MCF 10A (cell line): ENCODE measurements around the gene HECW1. TPM values are rescaled to one million over a fixed set of nuclear protein-coding genes. Genes with fewer than 3 reads are reported as not detected.

ENCODE experiments used
- BruUV-seq: library from RNA; stranded (reverse); fragments of 400-500 nt; replicated peaks from 2 replicates; lab custom pipeline; 2021; lab: Mats Ljungman, UMichigan
- CTCF ChIA-PET: fragments of 300-600 bp; sonication (Branson Sonifier 250); formaldehyde crosslinking; extraction: SDS; loops from one replicate; lab custom pipeline; 2021; ENCODE audit warnings: antibody characterized with exemption, inconsistent platforms; lab: Yijun Ruan, JAX
- POLR2A ChIA-PET: fragments of 300-600, 350-650 bp; sonication (Branson Sonifier 250); formaldehyde crosslinking; extraction: SDS; loops from one replicate; lab custom pipeline; 2020; ENCODE audit warnings: antibody characterized with exemption, inconsistent platforms; lab: Yijun Ruan, JAX
- DNase-seq: peaks from one replicate; pipeline ENCODE4 v3.0.0-alpha.2; 2018; ENCODE audit not compliant: unreplicated experiment
- H3K27ac Mint-ChIP-seq: one replicate; pipeline ENCODE4 v1.8.0; 2022; ENCODE audit warnings: mild to moderate bottlenecking, low read depth, mixed read lengths; ENCODE audit not compliant: unreplicated experiment
- H3K27me3 Mint-ChIP-seq: one replicate; pipeline ENCODE4 v1.8.0; 2022; ENCODE audit warnings: mixed read lengths; ENCODE audit not compliant: insufficient read depth, unreplicated experiment
- H3K36me3 Mint-ChIP-seq: one replicate; pipeline ENCODE4 v1.8.0; 2022; ENCODE audit warnings: mild to moderate bottlenecking, moderate library complexity, mixed read lengths; ENCODE audit not compliant: insufficient read depth, unreplicated experiment
- H3K4me1 Mint-ChIP-seq: one replicate; pipeline ENCODE4 v1.8.0; 2022; ENCODE audit warnings: mixed read lengths; ENCODE audit not compliant: insufficient read depth, unreplicated experiment
- H3K4me3 Mint-ChIP-seq: one replicate; pipeline ENCODE4 v1.8.0; 2022; ENCODE audit warnings: mild to moderate bottlenecking, moderate library complexity, mixed read lengths; ENCODE audit not compliant: unreplicated experiment
- H3K9me3 Mint-ChIP-seq: one replicate; pipeline ENCODE4 v1.8.0; 2022; ENCODE audit warnings: mixed read lengths; ENCODE audit not compliant: unreplicated experiment
- intact Hi-C: fragments of 100-400 bp; cut with micrococcal nuclease; formaldehyde crosslinking; loops from 2 replicates; pipeline ENCODE4 v1.14.1; 2022
- total RNA-seq: library from RNA; stranded (reverse); gene quantifications from 2 replicates; pipeline ENCODE4 v1.2.3, GENCODE V29; 2022
- TF ChIP-seq, protein P1 (sequence below): fragments of 200-600 bp; IDR thresholded peaks from one replicate; pipeline ENCODE4 v1.8.0; 2022; ENCODE audit warnings: antibody characterized with exemption, mild to moderate bottlenecking; ENCODE audit not compliant: unreplicated experiment

Gene HECW1
- total RNA-seq, 1 experiment from 2014 or later = not detected

DNA sequence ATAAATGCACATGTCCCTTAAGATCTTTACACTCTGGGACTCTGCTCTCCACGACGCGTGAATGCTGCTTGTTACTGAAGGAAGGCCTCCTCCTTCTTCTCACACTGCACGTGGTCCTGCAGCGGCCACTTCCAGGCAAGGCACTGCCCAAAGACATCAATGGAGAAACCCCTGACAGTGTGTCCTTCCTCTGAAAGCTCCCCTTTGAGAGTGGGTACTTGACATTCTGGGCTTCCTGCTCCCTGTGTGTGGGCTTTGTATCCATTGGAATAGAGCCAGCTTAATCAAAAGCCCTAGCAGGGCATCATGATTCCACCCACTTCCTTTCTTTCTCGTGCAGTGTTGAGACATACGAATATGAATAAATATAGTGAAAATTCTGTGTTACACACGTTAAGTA, 400.8 kb downstream of the HECW1 start:
- POLR2A ChIA-PET = interaction anchor here (1.1 kb wide), 1 partner anchor 21 kb away, joined by 3 read pairs; no protein-coding TSS in a partner anchor
- Mint-ChIP-seq H3K36me3 (no peaks in the 10 kb centered on the region), H3K27ac (no peak overlapping the region), H3K27me3 (no peaks in the 10 kb centered on the region), H3K4me3 (no peak overlapping the region), H3K4me1 (peaks cover 5% of the 10 kb centered on the region), H3K9me3 (no peaks in the 10 kb centered on the region)
- CTCF ChIA-PET = no interaction called here
- TF ChIP-seq, protein P1, sequence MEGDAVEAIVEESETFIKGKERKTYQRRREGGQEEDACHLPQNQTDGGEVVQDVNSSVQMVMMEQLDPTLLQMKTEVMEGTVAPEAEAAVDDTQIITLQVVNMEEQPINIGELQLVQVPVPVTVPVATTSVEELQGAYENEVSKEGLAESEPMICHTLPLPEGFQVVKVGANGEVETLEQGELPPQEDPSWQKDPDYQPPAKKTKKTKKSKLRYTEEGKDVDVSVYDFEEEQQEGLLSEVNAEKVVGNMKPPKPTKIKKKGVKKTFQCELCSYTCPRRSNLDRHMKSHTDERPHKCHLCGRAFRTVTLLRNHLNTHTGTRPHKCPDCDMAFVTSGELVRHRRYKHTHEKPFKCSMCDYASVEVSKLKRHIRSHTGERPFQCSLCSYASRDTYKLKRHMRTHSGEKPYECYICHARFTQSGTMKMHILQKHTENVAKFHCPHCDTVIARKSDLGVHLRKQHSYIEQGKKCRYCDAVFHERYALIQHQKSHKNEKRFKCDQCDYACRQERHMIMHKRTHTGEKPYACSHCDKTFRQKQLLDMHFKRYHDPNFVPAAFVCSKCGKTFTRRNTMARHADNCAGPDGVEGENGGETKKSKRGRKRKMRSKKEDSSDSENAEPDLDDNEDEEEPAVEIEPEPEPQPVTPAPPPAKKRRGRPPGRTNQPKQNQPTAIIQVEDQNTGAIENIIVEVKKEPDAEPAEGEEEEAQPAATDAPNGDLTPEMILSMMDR = no peak
- no TSS peak for BruUV-seq
- intact Hi-C loops = no loop called here
- DNase-seq = peak; percentile 25

DNA sequence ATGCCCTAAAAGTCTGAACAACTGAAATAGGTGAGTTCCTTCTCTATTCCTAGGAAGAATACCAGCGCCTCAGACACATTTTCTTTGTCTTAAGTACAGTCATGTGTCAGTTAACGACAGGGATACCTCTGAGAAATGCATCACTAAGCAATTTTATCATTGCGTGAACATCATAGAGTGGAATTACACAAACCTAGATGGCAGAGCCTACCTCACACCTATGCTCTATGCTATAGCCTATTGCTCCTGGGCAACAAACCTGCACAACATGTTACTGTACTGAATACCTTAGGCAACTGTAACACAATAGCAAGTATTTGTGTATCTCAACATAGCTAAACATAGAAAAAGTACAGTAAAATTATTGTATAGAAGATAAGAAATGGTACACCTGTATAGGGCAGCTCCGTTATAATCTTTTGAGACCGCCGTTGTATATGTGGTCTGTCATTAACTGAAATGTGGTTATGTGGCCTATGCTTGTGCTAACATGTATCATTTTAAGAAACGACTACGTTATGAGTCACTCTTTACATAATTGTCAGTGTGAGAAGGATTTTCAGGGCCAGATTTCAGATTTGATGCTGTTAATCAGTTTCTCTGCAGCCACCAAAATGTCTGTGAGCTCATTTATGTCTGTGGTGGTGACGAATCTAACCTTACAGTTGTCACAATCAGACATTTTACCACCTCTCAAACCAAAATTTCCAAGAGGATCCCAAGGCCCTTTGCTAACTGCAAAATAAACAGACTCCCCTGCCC, 404.3 kb downstream of the HECW1 start:
- intact Hi-C loops = no loop called here
- no TSS peak for BruUV-seq
- Mint-ChIP-seq H3K27me3 (no peaks in the 10 kb centered on the region), H3K4me3 (no peak overlapping the region), H3K36me3 (no peaks in the 10 kb centered on the region), H3K4me1 (peaks cover 5% of the 10 kb centered on the region), H3K9me3 (no peaks in the 10 kb centered on the region), H3K27ac (no peak overlapping the region)
- CTCF ChIA-PET = interaction anchor here (0.6 to 2.6 kb wide), 4 partner anchors 9 to 66 kb away, joined by 3 to 11 read pairs (median 6); partner anchors contain the start of gene STK17A
- DNase-seq = peak; percentile 74
- POLR2A ChIA-PET = interaction anchor here (0.6 to 4.0 kb wide), 12 partner anchors 8 to 747 kb away, joined by 3 to 18 read pairs (median 4); partner anchors contain the start of gene STK17A
- TF ChIP-seq, protein P1 = no peak

DNA sequence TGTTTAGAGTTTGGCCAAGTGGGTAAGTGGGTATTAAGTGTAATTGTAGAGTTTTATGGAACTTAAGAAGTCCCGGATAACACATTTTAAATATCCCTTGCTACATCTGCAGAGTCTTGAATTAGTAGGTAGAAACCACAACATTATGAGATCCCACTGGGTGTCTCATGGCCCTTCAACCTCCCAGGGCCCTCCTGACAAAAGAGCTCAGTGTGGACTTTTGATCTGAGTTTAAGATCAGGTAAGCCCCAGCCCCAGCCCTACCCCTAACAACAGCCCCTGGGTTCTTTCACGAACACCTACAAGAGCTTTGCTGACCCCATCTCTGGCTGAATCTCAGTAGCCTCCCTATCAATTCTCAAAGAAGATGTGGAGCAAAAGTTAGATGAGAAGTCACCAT, 405.0 kb downstream of the HECW1 start:
- Mint-ChIP-seq H3K4me3 (no peak overlapping the region), H3K9me3 (no peaks in the 10 kb centered on the region), H3K36me3 (no peaks in the 10 kb centered on the region), H3K4me1 (peaks cover 11% of the 10 kb centered on the region), H3K27ac (no peak overlapping the region), H3K27me3 (no peaks in the 10 kb centered on the region)
- TF ChIP-seq, protein P1 = no peak
- intact Hi-C loops = no loop called here
- POLR2A ChIA-PET = interaction anchor here (0.6 to 4.0 kb wide), 10 partner anchors 9 to 748 kb away, joined by 3 to 18 read pairs (median 6); partner anchors contain the start of gene STK17A
- no TSS peak for BruUV-seq
- CTCF ChIA-PET = interaction anchor here (0.6 to 2.6 kb wide), 4 partner anchors 9 to 65 kb away, joined by 3 to 11 read pairs (median 6); partner anchors contain the start of gene STK17A
- no peak for DNase-seq

DNA sequence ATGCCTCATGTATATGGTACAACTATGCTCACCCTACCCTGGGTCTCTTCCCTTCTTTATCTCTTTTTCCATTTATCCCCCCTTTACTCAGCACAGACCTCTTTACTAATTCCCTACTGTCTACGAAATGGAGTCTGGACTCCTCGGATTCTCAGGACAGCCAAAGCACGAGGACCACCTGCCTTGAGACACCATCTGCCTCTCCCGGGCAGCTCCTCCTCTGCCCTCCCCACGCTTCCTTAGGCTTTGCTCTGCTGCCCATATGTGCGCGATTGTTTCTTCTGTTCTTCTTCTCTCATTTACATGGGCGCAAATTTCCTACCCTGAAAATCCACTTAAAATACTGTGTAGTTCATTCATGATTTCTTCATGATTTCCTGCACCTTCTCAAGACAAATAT, 407.8 kb downstream of the HECW1 start:
- Mint-ChIP-seq H3K4me1 (peaks cover 20% of the 10 kb centered on the region), H3K4me3 (no peak overlapping the region), H3K27me3 (no peaks in the 10 kb centered on the region), H3K36me3 (peaks cover 5% of the 10 kb centered on the region), H3K27ac (no peak overlapping the region), H3K9me3 (peaks cover 7% of the 10 kb centered on the region)
- no peak for DNase-seq
- CTCF ChIA-PET = interaction anchor here (0.9 to 1.4 kb wide), 3 partner anchors 49 to 65 kb away, joined by 3 to 9 read pairs (median 3); no protein-coding TSS in a partner anchor
- BruUV-seq = no TSS peak
- TF ChIP-seq, protein P1 = no peak
- intact Hi-C loops = no loop called here
- POLR2A ChIA-PET = no interaction called here
